SK-N-SH (cell line): ENCODE data around the gene ROBO1. TPM values are rescaled to one million over a fixed set of nuclear protein-coding genes. Genes with fewer than 3 reads are reported as not detected.

Source experiments
- CTCF ChIA-PET: fragments of 300-600, 350-600 bp; formaldehyde crosslinking; extraction: SDS; loops from one replicate; lab custom pipeline; 2021; lab: Yijun Ruan, JAX
- POLR2A ChIA-PET: fragments of 350-600 bp; sonication (Branson Sonifier 250); formaldehyde crosslinking; extraction: SDS; loops from one replicate; lab custom pipeline; 2020; ENCODE audit warnings: antibody characterized with exemption, inconsistent platforms; lab: Yijun Ruan, JAX
- DNase-seq: peaks from one replicate; pipeline ENCODE4 v3.0.0; 2012
- H2AFZ ChIP-seq: fragments of 200-600 bp; sonication (generic); 2 replicates; pipeline ENCODE4 v1.8.1; 2016; ENCODE audit warnings: antibody characterized with exemption, mild to moderate bottlenecking, low read depth
- H3F3A ChIP-seq: fragments of 200-600 bp; sonication (generic); replicated peaks from 2 replicates; pipeline ENCODE3; 2016; ENCODE audit warnings: antibody characterized with exemption, mild to moderate bottlenecking; ENCODE audit not compliant: insufficient read depth
- H3K27ac ChIP-seq, 2 experiments: fragments of 200-500 bp in 1 of 2; fragments of 200-600 bp in 1 of 2; sonication (Bioruptor generic) in 1 of 2; sonication (generic), shearing (Covaris generic) in 1 of 2; 2 replicates each; pipeline versions ENCODE4 v1.5.1 to v1.6.1; 2014 to 2016; ENCODE audit warnings: low read depth in 2 of 2, inconsistent platforms in 1 of 2, low read length in 1 of 2, mild to moderate bottlenecking in 1 of 2, mixed read lengths in 1 of 2
- H3K27me3 ChIP-seq: fragments of 200-600 bp; sonication (generic), shearing (Covaris generic); 2 replicates; pipeline ENCODE4 v1.6.1; 2016; ENCODE audit warnings: mixed run types; ENCODE audit not compliant: insufficient read depth
- H3K36me3 ChIP-seq, 2 experiments: fragments of 200-500 bp in 1 of 2; fragments of 200-600 bp in 1 of 2; sonication (Bioruptor generic) in 1 of 2; sonication (generic) in 1 of 2; replicated peaks in 1 of 2; 2 replicates each; pipeline versions ENCODE3 to v1.5.1; 2014 to 2016; ENCODE audit warnings: low read length in 1 of 2, mild to moderate bottlenecking in 1 of 2; ENCODE audit not compliant: insufficient read depth in 2 of 2, control insufficient read depth in 1 of 2
- H3K4me1 ChIP-seq, 2 experiments: fragments of 200-500 bp in 1 of 2; fragments of 200-600 bp in 1 of 2; sonication (Bioruptor generic) in 1 of 2; sonication (generic), shearing (Covaris generic) in 1 of 2; 2 replicates each; pipeline versions ENCODE4 v1.5.1 to v1.6.1; 2014 to 2016; ENCODE audit warnings: low read depth in 1 of 2, low read length in 1 of 2, mixed run types in 1 of 2; ENCODE audit not compliant: insufficient read depth in 2 of 2, control insufficient read depth in 1 of 2
- H3K4me2 ChIP-seq: fragments of 200-600 bp; sonication (generic), shearing (Covaris generic); 2 replicates; pipeline ENCODE4 v1.6.1; 2017; ENCODE audit warnings: mixed run types
- H3K4me3 ChIP-seq, 2 experiments: fragments of 200-500 bp in 1 of 2; fragments of 200-600 bp in 1 of 2; sonication (Bioruptor generic) in 1 of 2; sonication (generic), shearing (Covaris generic) in 1 of 2; 2 replicates each; pipeline versions ENCODE4 v1.5.1 to v1.8.1; 2014 to 2016; ENCODE audit warnings: low read depth in 2 of 2, inconsistent platforms in 1 of 2, low read length in 1 of 2, mild to moderate bottlenecking in 1 of 2, mixed read lengths in 1 of 2, moderate library complexity in 1 of 2
- H3K79me2 ChIP-seq: fragments of 200-600 bp; sonication (generic); 2 replicates; pipeline ENCODE4 v1.8.1; 2017; ENCODE audit warnings: mild to moderate bottlenecking; ENCODE audit not compliant: insufficient read depth
- H3K9ac ChIP-seq: fragments of 200-600 bp; sonication (generic); 2 replicates; pipeline ENCODE4 v1.6.1; 2017; ENCODE audit warnings: mixed run types
- H3K9me2 ChIP-seq: fragments of 200-600 bp; sonication (generic); 2 replicates; pipeline ENCODE4 v1.6.1; 2017; ENCODE audit warnings: mixed run types
- H3K9me3 ChIP-seq: fragments of 200-600 bp; sonication (generic); 2 replicates; pipeline ENCODE4 v1.6.1; 2017; ENCODE audit warnings: mixed run types, mild to moderate bottlenecking, moderate library complexity
- H4K20me1 ChIP-seq: fragments of 200-600 bp; sonication (generic); 2 replicates; pipeline ENCODE4 v1.6.1; 2017; ENCODE audit warnings: mild to moderate bottlenecking, mixed run types; ENCODE audit not compliant: insufficient read depth
- CHD2 ChIP-seq: fragments of 150-350 bp; IDR thresholded peaks from 2 replicates; pipeline ENCODE4 v1.6.1; 2018; ENCODE audit warnings: low read length; ENCODE audit not compliant: partially characterized antibody
- GATA2 ChIP-seq: sonication (generic); formaldehyde crosslinking; IDR thresholded peaks from 2 replicates; pipeline ENCODE4 v1.5.0; 2020; ENCODE audit warnings: mild to moderate bottlenecking, missing genetic modification reagents
- MEF2A ChIP-seq: IDR thresholded peaks from 2 replicates; pipeline ENCODE4 v1.4.0; 2012; ENCODE audit warnings: low read depth, borderline replicate concordance
- MXI1 ChIP-seq: IDR thresholded peaks from 2 replicates; pipeline ENCODE4 v1.6.1; 2012; ENCODE audit warnings: mild to moderate bottlenecking, low read depth, low read length, improper control_type of control experiment
- NFIC ChIP-seq: IDR thresholded peaks from 2 replicates; pipeline ENCODE4 v1.4.0; 2012; ENCODE audit warnings: borderline replicate concordance
- POLR2AphosphoS5 ChIP-seq: IDR thresholded peaks from 2 replicates; pipeline ENCODE4 v1.6.1; 2012; ENCODE audit warnings: low read depth, low read length
- RFX5 ChIP-seq: IDR thresholded peaks from 2 replicates; pipeline ENCODE4 v1.6.1; 2012; ENCODE audit warnings: mild to moderate bottlenecking, improper control_type of control experiment, low read length
- SMC3 ChIP-seq: IDR thresholded peaks from 2 replicates; pipeline ENCODE4 v1.6.1; 2012; ENCODE audit warnings: low read depth, low read length, improper control_type of control experiment
- TAF1 ChIP-seq: IDR thresholded peaks from 2 replicates; pipeline ENCODE4 v1.6.1; 2012; ENCODE audit warnings: low read depth, mild to moderate bottlenecking, low read length, moderate library complexity, borderline replicate concordance
- TCF12 ChIP-seq: IDR thresholded peaks from 2 replicates; pipeline ENCODE4 v1.4.0; 2012
- YY1 ChIP-seq: IDR thresholded peaks from 2 replicates; pipeline ENCODE4 v1.4.0; 2012; ENCODE audit warnings: low read depth, mild to moderate bottlenecking
- WGBS: methylation state at CpG from one replicate; pipeline ENCODE4 v1.1.6; 2017; ENCODE audit warnings: low lambda C conversion rate; 5-methylcytosine and 5-hydroxymethylcytosine counted together
- polyA plus RNA-seq, 3 experiments: library from polyadenylated mRNA; depleted of rRNA; stranded (reverse); fragments of >200 nt; gene quantifications; 2 replicates each; pipeline ENCODE4 v1.2.3, GENCODE V29; 2012
- TF ChIP-seq, protein P1 (sequence below): IDR thresholded peaks from 2 replicates; pipeline ENCODE4 v1.4.0; 2012; ENCODE audit warnings: low read depth
- TF ChIP-seq, protein P2 (sequence below): fragments of 150-350 bp; IDR thresholded peaks from 2 replicates; pipeline ENCODE4 v1.6.1; 2016; ENCODE audit warnings: mild to moderate bottlenecking, low read depth, low read length
- TF ChIP-seq, protein P3 (sequence below): IDR thresholded peaks from 2 replicates; pipeline ENCODE4 v1.6.1; 2012; ENCODE audit warnings: mild to moderate bottlenecking, low read depth, low read length, moderate library complexity
- TF ChIP-seq, protein P4 (sequence below): fragments of 150-350 bp; IDR thresholded peaks from 2 replicates; pipeline ENCODE4 v1.6.1; 2017; ENCODE audit warnings: antibody characterized with exemption, low read length, low read depth, borderline replicate concordance

Gene ROBO1
- polyA plus RNA-seq, 1 of the 3 experiments (the other 2 are of a cell fraction), result 22.7 TPM

DNA sequence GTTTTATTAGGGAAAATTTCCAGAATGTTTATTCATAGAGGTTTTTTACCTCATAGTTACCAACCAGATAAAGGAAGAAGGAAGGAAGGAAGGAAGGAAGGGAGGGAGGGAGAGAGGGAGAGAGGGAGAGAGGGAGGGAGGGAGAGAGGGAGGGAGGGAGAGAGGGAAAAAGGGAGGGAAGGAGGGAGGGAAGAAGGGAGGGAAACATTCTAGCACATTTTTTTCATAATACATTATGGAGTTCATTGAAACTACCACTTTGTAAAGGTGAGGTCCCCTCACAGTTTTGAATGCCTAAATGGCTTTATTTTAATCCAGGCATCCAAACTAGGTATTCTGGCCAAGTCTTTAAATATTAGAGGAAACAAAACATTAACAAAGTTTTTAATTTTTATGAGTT lies 1049.1 kb downstream of the ROBO1 start:
- POLR2A ChIA-PET, result no interaction called here

DNA sequence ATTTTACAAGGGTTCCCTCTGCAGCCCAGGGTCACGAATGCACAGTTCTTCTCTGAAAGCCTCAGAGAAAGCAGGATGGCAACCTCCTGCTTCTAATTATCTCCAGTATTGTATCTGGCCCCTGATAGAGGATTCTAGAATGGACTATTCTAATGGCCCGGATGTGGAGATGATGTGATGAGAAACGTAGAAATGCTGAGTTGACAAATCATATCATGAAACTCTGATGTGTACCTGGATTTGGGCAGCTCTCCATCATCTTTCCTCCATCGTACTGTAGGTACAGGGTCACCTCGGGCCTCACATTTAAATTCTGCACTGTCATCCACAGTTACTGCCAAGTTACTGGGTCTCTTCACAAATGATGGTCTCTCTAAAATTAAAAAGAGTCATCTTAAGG lies 1050.8 kb downstream of the ROBO1 start:
- H3F3A ChIP-seq, result no peaks in the 10 kb centered on the region
- H3K27me3 ChIP-seq, result no peaks in the 10 kb centered on the region
- H3K79me2 ChIP-seq, result no peaks in the 10 kb centered on the region
- H3K9ac ChIP-seq, result no peak overlapping the region
- peaks cover 9% of the 10 kb centered on the region in 2 experiments for H3K36me3 ChIP-seq
- H4K20me1 ChIP-seq, result no peaks in the 10 kb centered on the region
- H3K4me1 ChIP-seq, result no peaks in the 10 kb centered on the region; a peak in 1 of 4 replicates
- H3K4me3 ChIP-seq, result no peak overlapping the region
- no peak overlapping the region for H2AFZ ChIP-seq
- no peaks in the 10 kb centered on the region for H3K9me3 ChIP-seq
- WGBS, result 94% methylated on average over 5 of the region's 5 CpGs
- no peak overlapping the region for H3K27ac ChIP-seq
- H3K9me2 ChIP-seq, result no peaks in the 10 kb centered on the region
- DNase-seq, result no peak
- H3K4me2 ChIP-seq, result no peak overlapping the region
- POLR2A ChIA-PET, result no interaction called here
- TF ChIP-seq, protein P1, sequence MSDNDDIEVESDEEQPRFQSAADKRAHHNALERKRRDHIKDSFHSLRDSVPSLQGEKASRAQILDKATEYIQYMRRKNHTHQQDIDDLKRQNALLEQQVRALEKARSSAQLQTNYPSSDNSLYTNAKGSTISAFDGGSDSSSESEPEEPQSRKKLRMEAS, result no peak
- TF ChIP-seq CHD2, result no peak
- TF ChIP-seq SMC3, result no peak
- TF ChIP-seq, protein P2, sequence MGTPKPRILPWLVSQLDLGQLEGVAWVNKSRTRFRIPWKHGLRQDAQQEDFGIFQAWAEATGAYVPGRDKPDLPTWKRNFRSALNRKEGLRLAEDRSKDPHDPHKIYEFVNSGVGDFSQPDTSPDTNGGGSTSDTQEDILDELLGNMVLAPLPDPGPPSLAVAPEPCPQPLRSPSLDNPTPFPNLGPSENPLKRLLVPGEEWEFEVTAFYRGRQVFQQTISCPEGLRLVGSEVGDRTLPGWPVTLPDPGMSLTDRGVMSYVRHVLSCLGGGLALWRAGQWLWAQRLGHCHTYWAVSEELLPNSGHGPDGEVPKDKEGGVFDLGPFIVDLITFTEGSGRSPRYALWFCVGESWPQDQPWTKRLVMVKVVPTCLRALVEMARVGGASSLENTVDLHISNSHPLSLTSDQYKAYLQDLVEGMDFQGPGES, result no peak
- TF ChIP-seq TCF12, result no peak
- no peak for TF ChIP-seq POLR2AphosphoS5
- no peak for TF ChIP-seq YY1
- TF ChIP-seq MXI1, result no peak
- TF ChIP-seq TAF1, result no peak
- TF ChIP-seq, protein P3, sequence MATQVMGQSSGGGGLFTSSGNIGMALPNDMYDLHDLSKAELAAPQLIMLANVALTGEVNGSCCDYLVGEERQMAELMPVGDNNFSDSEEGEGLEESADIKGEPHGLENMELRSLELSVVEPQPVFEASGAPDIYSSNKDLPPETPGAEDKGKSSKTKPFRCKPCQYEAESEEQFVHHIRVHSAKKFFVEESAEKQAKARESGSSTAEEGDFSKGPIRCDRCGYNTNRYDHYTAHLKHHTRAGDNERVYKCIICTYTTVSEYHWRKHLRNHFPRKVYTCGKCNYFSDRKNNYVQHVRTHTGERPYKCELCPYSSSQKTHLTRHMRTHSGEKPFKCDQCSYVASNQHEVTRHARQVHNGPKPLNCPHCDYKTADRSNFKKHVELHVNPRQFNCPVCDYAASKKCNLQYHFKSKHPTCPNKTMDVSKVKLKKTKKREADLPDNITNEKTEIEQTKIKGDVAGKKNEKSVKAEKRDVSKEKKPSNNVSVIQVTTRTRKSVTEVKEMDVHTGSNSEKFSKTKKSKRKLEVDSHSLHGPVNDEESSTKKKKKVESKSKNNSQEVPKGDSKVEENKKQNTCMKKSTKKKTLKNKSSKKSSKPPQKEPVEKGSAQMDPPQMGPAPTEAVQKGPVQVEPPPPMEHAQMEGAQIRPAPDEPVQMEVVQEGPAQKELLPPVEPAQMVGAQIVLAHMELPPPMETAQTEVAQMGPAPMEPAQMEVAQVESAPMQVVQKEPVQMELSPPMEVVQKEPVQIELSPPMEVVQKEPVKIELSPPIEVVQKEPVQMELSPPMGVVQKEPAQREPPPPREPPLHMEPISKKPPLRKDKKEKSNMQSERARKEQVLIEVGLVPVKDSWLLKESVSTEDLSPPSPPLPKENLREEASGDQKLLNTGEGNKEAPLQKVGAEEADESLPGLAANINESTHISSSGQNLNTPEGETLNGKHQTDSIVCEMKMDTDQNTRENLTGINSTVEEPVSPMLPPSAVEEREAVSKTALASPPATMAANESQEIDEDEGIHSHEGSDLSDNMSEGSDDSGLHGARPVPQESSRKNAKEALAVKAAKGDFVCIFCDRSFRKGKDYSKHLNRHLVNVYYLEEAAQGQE, result no peak
- no peak for TF ChIP-seq NFIC
- TF ChIP-seq, protein P4, sequence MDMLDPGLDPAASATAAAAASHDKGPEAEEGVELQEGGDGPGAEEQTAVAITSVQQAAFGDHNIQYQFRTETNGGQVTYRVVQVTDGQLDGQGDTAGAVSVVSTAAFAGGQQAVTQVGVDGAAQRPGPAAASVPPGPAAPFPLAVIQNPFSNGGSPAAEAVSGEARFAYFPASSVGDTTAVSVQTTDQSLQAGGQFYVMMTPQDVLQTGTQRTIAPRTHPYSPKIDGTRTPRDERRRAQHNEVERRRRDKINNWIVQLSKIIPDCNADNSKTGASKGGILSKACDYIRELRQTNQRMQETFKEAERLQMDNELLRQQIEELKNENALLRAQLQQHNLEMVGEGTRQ, result no peak
- no peak for TF ChIP-seq GATA2
- no peak for TF ChIP-seq MEF2A
- CTCF ChIA-PET, result interaction anchor here (0.6 kb wide), 1 partner anchor 295 kb away, joined by 3 read pairs; no protein-coding TSS in a partner anchor

More for the DNA sequence above, 1049.1 kb downstream of the ROBO1 start:
- Histone ChIP-seq H3K27ac (no peak overlapping the region), H3K79me2 (no peaks in the 10 kb centered on the region), H3K4me2 (no peak overlapping the region), H3K9me3 (no peaks in the 10 kb centered on the region), H3K4me1 (no peaks in the 10 kb centered on the region; a peak in 2 of 4 replicates), H3K9me2 (no peaks in the 10 kb centered on the region), H4K20me1 (no peaks in the 10 kb centered on the region), H3K36me3 (peaks cover 8 to 9% of the 10 kb centered on the region in 2 experiments), H3K27me3 (no peaks in the 10 kb centered on the region), H3K4me3 (no peak overlapping the region), H3F3A (no peaks in the 10 kb centered on the region), H3K9ac (no peak overlapping the region), H2AFZ (no peak overlapping the region)
- CTCF ChIA-PET, result no interaction called here
- TF ChIP-seq RFX5, result no peak
- no peak for TF ChIP-seq GATA2
- no peak for DNase-seq
